IMR-90 (cell line): ENCODE data around the gene NT5DC2. TPM values are rescaled to one million over a fixed set of nuclear protein-coding genes. Genes with fewer than 3 reads are reported as not detected.

Experiments
- ATAC-seq: fragments of 200-7000 bp; cut with Tn5 transposase; 2 replicates; pipeline ENCODE4 v1.9.1; 2020; ENCODE audit warnings: low read depth, mild to moderate bottlenecking, moderate library complexity
- BruUV-seq: library from RNA; stranded (reverse); fragments of 400-500 nt; replicated peaks from 2 replicates; lab custom pipeline; 2021; lab: Mats Ljungman, UMichigan
- CTCF ChIA-PET: fragments of 300-600 bp; formaldehyde crosslinking; extraction: SDS; loops from one replicate; lab custom pipeline; 2021; ENCODE audit warnings: antibody characterized with exemption; lab: Yijun Ruan, JAX
- POLR2A ChIA-PET: fragments of 300-600 bp; sonication (Branson Sonifier 250); formaldehyde crosslinking; loops from one replicate; lab custom pipeline; 2022; ENCODE audit warnings: antibody characterized with exemption; ENCODE audit not compliant: unreplicated experiment; lab: Charles Lee
- DNase-seq: peaks from one replicate; pipeline ENCODE4 v3.0.0; 2013
- H2AFZ ChIP-seq: replicated peaks from 2 replicates; pipeline ENCODE3; 2013; ENCODE audit warnings: low read length, mild to moderate bottlenecking; ENCODE audit not compliant: poor library complexity
- H2AK5ac ChIP-seq: 2 replicates; pipeline ENCODE4 v1.6.1; 2013; ENCODE audit warnings: low read depth, low read length, inconsistent platforms
- H2AK9ac ChIP-seq: replicated peaks from 2 replicates; pipeline ENCODE3; 2013; ENCODE audit warnings: mild to moderate bottlenecking, low read depth, low read length, moderate library complexity; ENCODE audit not compliant: poor library complexity
- H2BK120ac ChIP-seq: 2 replicates; pipeline ENCODE4 v1.6.1; 2013; ENCODE audit warnings: low read depth, low read length, inconsistent platforms
- H2BK15ac ChIP-seq: 3 replicates; pipeline ENCODE4 v1.6.1; 2013; ENCODE audit warnings: low read depth, low read length, inconsistent platforms
- H2BK20ac ChIP-seq: 2 replicates; pipeline ENCODE4 v1.6.1; 2013; ENCODE audit warnings: low read depth, mild to moderate bottlenecking, inconsistent platforms, low read length, moderate library complexity
- H2BK5ac ChIP-seq: 2 replicates; pipeline ENCODE4 v1.6.1; 2013; ENCODE audit warnings: mild to moderate bottlenecking, low read depth, low read length, inconsistent platforms; ENCODE audit not compliant: poor library complexity, severe bottlenecking
- H3K14ac ChIP-seq: replicated peaks from 2 replicates; pipeline ENCODE4 v1.6.1; 2013; ENCODE audit warnings: low read depth, low read length, inconsistent platforms
- H3K18ac ChIP-seq: 2 replicates; pipeline ENCODE4 v1.6.1; 2013; ENCODE audit warnings: low read depth, low read length, control low read depth
- H3K23ac ChIP-seq: 2 replicates; pipeline ENCODE4 v1.6.1; 2013; ENCODE audit warnings: low read depth, low read length, inconsistent platforms
- H3K27ac ChIP-seq: 2 replicates; pipeline ENCODE4 v1.5.1; 2013; ENCODE audit warnings: mild to moderate bottlenecking, control low read depth, low read length; ENCODE audit not compliant: insufficient read depth
- H3K27me3 ChIP-seq: 2 replicates; pipeline ENCODE4 v1.6.1; 2013; ENCODE audit warnings: low read length; ENCODE audit not compliant: control insufficient read depth, insufficient read depth
- H3K36me3 ChIP-seq: 2 replicates; pipeline ENCODE4 v1.6.1; 2013; ENCODE audit warnings: low read length, mixed read lengths; ENCODE audit not compliant: control insufficient read depth, insufficient read depth
- H3K4ac ChIP-seq: 2 replicates; pipeline ENCODE4 v1.6.1; 2013; ENCODE audit warnings: low read depth, low read length, inconsistent platforms
- H3K4me1 ChIP-seq: 2 replicates; pipeline ENCODE4 v1.6.1; 2013; ENCODE audit warnings: low read length, mixed read lengths; ENCODE audit not compliant: control insufficient read depth, insufficient read depth
- H3K4me2 ChIP-seq: 2 replicates; pipeline ENCODE4 v1.6.1; 2013; ENCODE audit warnings: low read depth, mild to moderate bottlenecking, control low read depth, low read length, moderate library complexity
- H3K4me3 ChIP-seq: 2 replicates; pipeline ENCODE4 v1.5.1; 2013; ENCODE audit warnings: low read depth, mild to moderate bottlenecking, control low read depth, low read length, moderate library complexity; ENCODE audit not compliant: insufficient read depth
- H3K56ac ChIP-seq: 2 replicates; pipeline ENCODE4 v1.6.1; 2013; ENCODE audit warnings: low read length, inconsistent platforms; ENCODE audit not compliant: insufficient read depth; ENCODE audit errors: extremely low read depth
- H3K79me1 ChIP-seq, 2 experiments: 2 replicates each; pipeline ENCODE4 v1.6.1; 2013; ENCODE audit warnings: low read length in 2 of 2, inconsistent platforms in 1 of 2, low read depth in 1 of 2
- H3K9ac ChIP-seq: 2 replicates; pipeline ENCODE4 v1.6.1; 2013; ENCODE audit warnings: low read depth, low read length, control low read depth
- H3K9me1 ChIP-seq: 2 replicates; pipeline ENCODE4 v1.6.1; 2013; ENCODE audit warnings: low read length, inconsistent platforms; ENCODE audit not compliant: insufficient read depth
- H3K9me3 ChIP-seq: 2 replicates; pipeline ENCODE4 v1.6.1; 2013; ENCODE audit warnings: low read length; ENCODE audit not compliant: control insufficient read depth, insufficient read depth
- H4K20me1 ChIP-seq: 2 replicates; pipeline ENCODE4 v1.6.1; 2013; ENCODE audit warnings: low read length, inconsistent platforms; ENCODE audit not compliant: insufficient read depth
- H4K5ac ChIP-seq: 2 replicates; pipeline ENCODE4 v1.6.1; 2013; ENCODE audit warnings: mild to moderate bottlenecking, low read depth, low read length, control low read depth
- H4K8ac ChIP-seq, 2 experiments: 2 replicates each; pipeline ENCODE4 v1.6.1; 2013; ENCODE audit warnings: low read depth in 2 of 2, low read length in 2 of 2, control low read depth in 1 of 2, inconsistent platforms in 1 of 2
- H4K91ac ChIP-seq: 2 replicates; pipeline ENCODE4 v1.6.1; 2013; ENCODE audit warnings: low read depth, low read length, inconsistent platforms; ENCODE audit not compliant: insufficient read depth
- CEBPB ChIP-seq: IDR thresholded peaks from 2 replicates; pipeline ENCODE4 v1.6.1; 2012; ENCODE audit warnings: low read depth, low read length, improper control_type of control experiment
- CHD1 ChIP-seq: IDR thresholded peaks from 2 replicates; pipeline ENCODE4 v1.6.1; 2012; ENCODE audit warnings: low read depth, low read length, improper control_type of control experiment
- ELK1 ChIP-seq: fragments of 150-350 bp; IDR thresholded peaks from 2 replicates; pipeline ENCODE4 v1.6.1; 2016; ENCODE audit warnings: low read depth, mild to moderate bottlenecking, low read length, moderate library complexity, borderline replicate concordance
- FOS ChIP-seq: fragments of 150-350 bp; IDR thresholded peaks from 2 replicates; pipeline ENCODE4 v1.6.1; 2016; ENCODE audit warnings: low read depth, low read length
- MXI1 ChIP-seq: IDR thresholded peaks from 2 replicates; pipeline ENCODE4 v1.6.1; 2012; ENCODE audit warnings: low read depth, mild to moderate bottlenecking, low read length, moderate library complexity, borderline replicate concordance
- POLR2A ChIP-seq: IDR thresholded peaks from 2 replicates; pipeline ENCODE4 v1.6.1; 2012; ENCODE audit warnings: mild to moderate bottlenecking, low read depth, low read length
- RAD21 ChIP-seq: IDR thresholded peaks from 2 replicates; pipeline ENCODE4 v1.6.1; 2012; ENCODE audit warnings: low read length, improper control_type of control experiment
- RCOR1 ChIP-seq: IDR thresholded peaks from 2 replicates; pipeline ENCODE4 v1.6.1; 2012; ENCODE audit warnings: mild to moderate bottlenecking, low read length, improper control_type of control experiment; ENCODE audit not compliant: insufficient replicate concordance
- WGBS, 2 experiments: methylation state at CpG; one replicate each; pipeline versions ENCODE4 v1.1.5 to v1.1.7; 2013; ENCODE audit warnings: missing lambda C conversion rate in 2 of 2; ENCODE audit not compliant: insufficient read length in 1 of 2; ENCODE audit errors: extremely low coverage in 2 of 2; 5-methylcytosine and 5-hydroxymethylcytosine counted together
- dilution Hi-C: fragments of 300-500 bp; cut with HindIII; formaldehyde crosslinking; loops from one replicate; pipeline ENCODE4 v1.14.3; 2018; ENCODE audit warnings: low sequenced_read_pairs; ENCODE audit not compliant: unreplicated experiment
- in situ Hi-C: fragments of 300-500 bp; cut with MboI; formaldehyde crosslinking; loops from 3 replicates; pipeline ENCODE4 v1.14.3; 2019; ENCODE audit warnings: low sequenced_read_pairs, inconsistent platforms, mixed read lengths
- intact Hi-C: fragments of 100-400 bp; cut with micrococcal nuclease; formaldehyde crosslinking; loops from 2 replicates; pipeline ENCODE4 v1.10.0; 2022
- polyA plus RNA-seq, 3 experiments: library from polyadenylated mRNA; depleted of rRNA; stranded (reverse); fragments of >200 nt; gene quantifications; 2 replicates each; pipeline ENCODE4 v1.2.3, GENCODE V29; 2012; ENCODE audit warnings: low replicate concordance in 1 of 3
- total RNA-seq: library from RNA; depleted of rRNA; stranded (reverse); fragments of >200 nt; gene quantifications from 2 replicates; pipeline ENCODE4 v1.2.3, GENCODE V29; 2012

NT5DC2 gene
- total and polyA plus RNA-seq, 2 of the 4 experiments (the other 2 are of a cell fraction): 161 to 200 TPM

GRCh38 chr3:52546111-52546901 lies 12.6 kb upstream of the NT5DC2 start:
- H4K91ac ChIP-seq: no peak overlapping the region
- no peak overlapping the region for H2BK15ac ChIP-seq
- no peaks in the 10 kb centered on the region for H3K27me3 ChIP-seq
- H3K18ac ChIP-seq: no peak overlapping the region
- BruUV-seq: TSS peak; percentile 69
- no peak overlapping the region for H4K8ac ChIP-seq
- WGBS, 2 experiments: no CpG with 5 or more reads among the region's 3 CpGs
- ATAC-seq: peak; percentile 64
- TF ChIP-seq CHD1: no peak
- no peak for TF ChIP-seq FOS
- no peak for TF ChIP-seq MXI1
- TF ChIP-seq RAD21: no peak
- TF ChIP-seq POLR2A: no peak
- no peak for TF ChIP-seq ELK1
- no peak for TF ChIP-seq RCOR1
- peak; percentile 56; the same call in 1 of the 2 replicates for TF ChIP-seq CEBPB
- H3K14ac ChIP-seq: no peak overlapping the region
- H3K36me3 ChIP-seq: peaks cover 24% of the 10 kb centered on the region
- H2AFZ ChIP-seq: no peak overlapping the region
- dilution Hi-C loops (no loop called here), intact Hi-C loops (no loop called here), in situ Hi-C loops (no loop called here)
- no peak overlapping the region for H3K9ac ChIP-seq
- no peak overlapping the region for H3K23ac ChIP-seq
- H4K20me1 ChIP-seq: peaks cover 3% of the 10 kb centered on the region
- ChIA-PET POLR2A (no interaction called here), CTCF (interaction anchor here (0.7 kb wide), 1 partner anchor 273 kb away, joined by 3 read pairs; no protein-coding TSS in a partner anchor)
- H3K79me1 ChIP-seq: peaks cover 9 to 33% of the 10 kb centered on the region in 2 experiments; a peak in 3 of 4 replicates
- no peak overlapping the region for H2BK5ac ChIP-seq
- H3K4me2 ChIP-seq: no peak overlapping the region
- H2AK9ac ChIP-seq: no peak overlapping the region
- H3K9me1 ChIP-seq: peaks cover 3% of the 10 kb centered on the region
- no peak overlapping the region for H2BK120ac ChIP-seq
- no peak overlapping the region for H2BK20ac ChIP-seq
- no peak overlapping the region for H3K56ac ChIP-seq
- H3K27ac ChIP-seq: no peak overlapping the region
- no peak overlapping the region for H2AK5ac ChIP-seq
- DNase-seq: peak; percentile 58
- H3K4me1 ChIP-seq: peaks cover 2% of the 10 kb centered on the region; the same call in 1 of the 2 replicates
- no peak overlapping the region for H3K4me3 ChIP-seq
- no peaks in the 10 kb centered on the region for H3K9me3 ChIP-seq
- H3K4ac ChIP-seq: no peak overlapping the region
- no peak overlapping the region for H4K5ac ChIP-seq
